MM.1S (cell line): Measurements from ENCODE around the gene ASIC2.

Experiments
- CTCF ChIP-seq: fragments of 300-600 bp; sonication (generic); IDR thresholded peaks from 2 replicates; pipeline ENCODE4 v1.5.1; 2016; ENCODE audit warnings: antibody characterized with exemption, low read length, mixed read lengths
- EZH2phosphoT487 ChIP-seq: fragments of 300-600 bp; sonication (generic); IDR thresholded peaks from 2 replicates; pipeline ENCODE4 v1.6.1; 2018; ENCODE audit warnings: antibody characterized with exemption, low read length

GRCh38 chr17:33280162-33280943, 12.7 kb downstream of the ASIC2 start:
- TF ChIP-seq CTCF (no peak), EZH2phosphoT487 (no peak)
